Tibial artery (tissue), 4 donors: ENCODE data around the gene TMEM101.

Experiments used
- DNase-seq, 2 donors: peaks; one replicate each; pipeline ENCODE4 v3.0.0-alpha.2; 2019
- H3K27ac ChIP-seq, 2 donors: fragments of 200-600 bp; sonication (generic) in 1 of 2; 1 replicate in 1 of 2; 2 replicates in 1 of 2; pipeline ENCODE4 v1.5.1; 2018 to 2019; ENCODE audit warnings: mild to moderate bottlenecking in 1 of 2
- H3K27me3 ChIP-seq, 2 donors: fragments of 200-600 bp; sonication (generic) in 1 of 2; one replicate each; pipeline versions ENCODE4 v1.5.1 to v1.6.0; 2016 to 2019
- H3K36me3 ChIP-seq, 3 donors: fragments of 200-600 bp; sonication (generic) in 2 of 3; one replicate each; pipeline ENCODE4 v1.5.1; 2016 to 2019; ENCODE audit warnings: mild to moderate bottlenecking in 2 of 3
- H3K4me1 ChIP-seq, 4 donors: fragments of 200-600 bp; sonication (generic) in 2 of 4; 1 replicate in 3 of 4; 2 replicates in 1 of 4; pipeline ENCODE4 v1.5.1; 2016 to 2019
- H3K4me3 ChIP-seq, 2 donors: fragments of 200-600 bp; sonication (generic) in 1 of 2; 1 replicate in 1 of 2; 2 replicates in 1 of 2; pipeline ENCODE4 v1.5.1; 2018 to 2019; ENCODE audit warnings: mild to moderate bottlenecking in 2 of 2
- H3K9me3 ChIP-seq, 3 donors: fragments of 200-600 bp; sonication (generic) in 1 of 3; one replicate each; pipeline ENCODE4 v1.5.1; 2016 to 2019
- CTCF ChIP-seq, 2 experiments: fragments of 200-600 bp in 1 of 2; fragments of 450-650 bp in 1 of 2; IDR thresholded peaks; one replicate each; pipeline ENCODE4 v1.5.1; 2017 to 2019; ENCODE audit warnings: antibody characterized with exemption in 2 of 2, mild to moderate bottlenecking in 1 of 2, moderate library complexity in 1 of 2
- intact Hi-C: fragments of 100-400 bp; cut with DNase I; formaldehyde crosslinking; loops from one replicate; pipeline ENCODE4 v1.15.0; 2023; ENCODE audit warnings: low total_unique reads

Gene TMEM101

GRCh38 chr17:44030482-44030881, 15.7 kb upstream of the TMEM101 start:
- DNase-seq = no peak
- intact Hi-C loops = no loop called here
- Histone ChIP-seq H3K36me3 (peaks cover 7 to 36% (median 15%) of the 10 kb centered on the region in 3 donors), H3K27ac (no peak overlapping the region), H3K4me3 (no peak overlapping the region), H3K27me3 (no peaks in the 10 kb centered on the region), H3K9me3 (no peaks in the 10 kb centered on the region), H3K4me1 (no peaks in the 10 kb centered on the region)
- no peak for TF ChIP-seq CTCF (IDR thresholded peaks at IDR 0.05)

- DNase-seq = no peak
- Histone ChIP-seq H3K27ac (no peak overlapping the region), H3K27me3 (no peaks in the 10 kb centered on the region), H3K36me3 (peaks cover 7 to 36% (median 15%) of the 10 kb centered on the region in 3 donors), H3K4me1 (no peaks in the 10 kb centered on the region), H3K9me3 (no peaks in the 10 kb centered on the region), H3K4me3 (no peak overlapping the region)
- intact Hi-C loops = no loop called here
- no peak for TF ChIP-seq CTCF (IDR thresholded peaks at IDR 0.05)
Observed at GRCh38 chr17:44029736-44030135, 15.0 kb upstream of the TMEM101 start.

GRCh38 chr17:44024853-44025252, 10.1 kb upstream of the TMEM101 start:
- no peak for DNase-seq
- Histone ChIP-seq H3K36me3 (peaks cover 0 to 30% (median 7%) of the 10 kb centered on the region in 3 donors), H3K9me3 (no peaks in the 10 kb centered on the region), H3K4me1 (no peaks in the 10 kb centered on the region), H3K27me3 (no peaks in the 10 kb centered on the region), H3K27ac (no peak overlapping the region), H3K4me3 (no peak overlapping the region)
- TF ChIP-seq CTCF (IDR thresholded peaks at IDR 0.05) = no peak
- intact Hi-C loops = no loop called here

- Histone ChIP-seq H3K9me3 (no peaks in the 10 kb centered on the region), H3K4me1 (no peaks in the 10 kb centered on the region), H3K27me3 (no peaks in the 10 kb centered on the region), H3K36me3 (peaks cover 0 to 27% (median 6%) of the 10 kb centered on the region in 3 donors), H3K4me3 (no peak overlapping the region), H3K27ac (no peak overlapping the region)
- intact Hi-C loops = no loop called here
- TF ChIP-seq CTCF (IDR thresholded peaks at IDR 0.05) = no peak
- DNase-seq = no peak
Observed at GRCh38 chr17:44024271-44024663, 9.5 kb upstream of the TMEM101 start.

- no peak for DNase-seq
- H3K27me3 ChIP-seq = no peaks in the 10 kb centered on the region
- peaks cover 0 to 21% (median under 1%) of the 10 kb centered on the region in 3 donors for H3K36me3 ChIP-seq
- no peak for TF ChIP-seq CTCF (IDR thresholded peaks at IDR 0.05)
- no peak overlapping the region for H3K27ac ChIP-seq
- no peak overlapping the region for H3K4me3 ChIP-seq
- H3K9me3 ChIP-seq = no peaks in the 10 kb centered on the region
- no peaks in the 10 kb centered on the region for H3K4me1 ChIP-seq
- intact Hi-C loops = no loop called here
Observed at GRCh38 chr17:44023545-44024270, 8.9 kb upstream of the TMEM101 start.
